Adrenal gland (tissue), 12 donors: Measurements from ENCODE around the gene PRAME. TPM values are rescaled to one million over a fixed set of nuclear protein-coding genes. Genes with fewer than 3 reads are reported as not detected.
"Not testable (repeated sequence)": the region's sequence is repeated elsewhere in the genome, so short reads cannot be mapped to it uniquely, and the experiment has no call there.

Experiments used
- DNase-seq, 7 donors: peaks; one replicate each; pipeline ENCODE4 v3.0.0-alpha.2; 2019 to 2020
- H3K27ac ChIP-seq, 5 donors: fragments of 200-600 bp; sonication (generic) in 4 of 5; 1 replicate in 3 of 5; 2 replicates in 2 of 5; pipeline versions ENCODE4 v1.5.1 to v1.8.0; 2016 to 2020; ENCODE audit warnings: mild to moderate bottlenecking in 1 of 5
- H3K27me3 ChIP-seq: fragments of 200-600 bp; 2 replicates; pipeline ENCODE4 v1.8.0; 2021
- H3K36me3 ChIP-seq, 2 donors: fragments of 200-600 bp; replicated peaks in 1 of 2; 1 replicate in 1 of 2; 2 replicates in 1 of 2; pipeline versions ENCODE4 v1.5.1 to v1.8.0; 2018 to 2022
- H3K4me1 ChIP-seq, 2 donors: fragments of 200-600 bp; replicated peaks in 1 of 2; 1 replicate in 1 of 2; 2 replicates in 1 of 2; pipeline versions ENCODE4 v1.5.1 to v1.8.0; 2018 to 2021
- H3K4me3 ChIP-seq, 4 donors: fragments of 200-600 bp; sonication (generic) in 3 of 4; one replicate each; pipeline ENCODE4 v1.5.1; 2016 to 2018
- H3K9me3 ChIP-seq, 3 donors: fragments of 200-600 bp; sonication (generic) in 1 of 3; replicated peaks in 1 of 3; 1 replicate in 2 of 3; 2 replicates in 1 of 3; pipeline versions ENCODE4 v1.5.1 to v1.8.0; 2016 to 2021
- CTCF ChIP-seq, 6 experiments: fragments of 450-650 bp in 4 of 6; fragments of 200-600 bp in 2 of 6; sonication (generic) in 1 of 6; IDR thresholded peaks; 1 replicate in 5 of 6; 2 replicates in 1 of 6; pipeline versions ENCODE4 v1.5.1 to v1.8.0; 2016 to 2021; ENCODE audit warnings: antibody characterized with exemption in 6 of 6, mild to moderate bottlenecking in 2 of 6, moderate library complexity in 1 of 6
- POLR2A ChIP-seq, 2 donors: fragments of 450-650 bp; IDR thresholded peaks; one replicate each; pipeline ENCODE4 v1.6.1; 2017; ENCODE audit warnings: antibody characterized with exemption in 2 of 2, mild to moderate bottlenecking in 2 of 2, moderate library complexity in 1 of 2
- WGBS, 4 donors: extraction: QIAGEN DNeasy Blood & Tissue Kit in 2 of 4; methylation state at CpG; one replicate each; pipeline versions ENCODE4 v1.1.5 to v1.1.7; 2013 to 2017; 5-methylcytosine and 5-hydroxymethylcytosine counted together
- intact Hi-C, 2 donors: fragments of 100-400 bp; cut with DNase I; formaldehyde crosslinking; loops; one replicate each; pipeline versions ENCODE4 v1.14.1 to v1.15.0; 2022 to 2023
- polyA plus RNA-seq, 3 donors: library from polyadenylated mRNA; stranded (reverse); fragments of 200-250 nt in 2 of 3; fragments of 350-450 nt in 1 of 3; fragmentation: Illumina TruSeq in 1 of 3; extraction: RNeasy Lipid Tissue Mini Kit (QIAGEN cat#74804) in 1 of 3; gene quantifications; one replicate each; pipeline ENCODE4 v1.2.3, GENCODE V29; 2013 to 2014
- total RNA-seq, 9 donors: library from RNA; depleted of rRNA in 4 of 9; stranded (reverse); fragments of >200 nt in 4 of 9; fragments of 120-200 nt in 1 of 9; fragmentation: NEBNext Ultra II Directional in 1 of 9; extraction: Animal tissue kit (Norgen Biotek cat#: 25700) in 1 of 9; gene quantifications; one replicate each; pipeline versions ENCODE4 v1.1.0 to v1.2.4, GENCODE V29; 2013 to 2023
- donor health status: healthy with polysubstance abuse.
- donor health status: Bipolar disorder and iron deficiency.
- donor health status: DM: yes; HTN: yes; CAD: no.
- donor health status: DM: no; HTN: no; CAD: no.
- donor health status: DM: no; HTN: no; CAD: no.
- donor health status: DM: yes; HTN: yes; CAD: no.

PRAME gene
- total and polyA plus RNA-seq, 12 donors = 0.78 to 11.6 (median 3.5) TPM

- WGBS, 4 donors = 83 to 100% (median 92%) methylated on average over 1 to 3 of the region's 3 CpGs
- Histone ChIP-seq H3K4me1 (no peaks in the 10 kb centered on the region), H3K4me3 (no peak overlapping the region), H3K36me3 (no peaks in the 10 kb centered on the region), H3K27me3 (no peaks in the 10 kb centered on the region), H3K9me3 (no peaks in the 10 kb centered on the region), H3K27ac (no peak overlapping the region)
- intact Hi-C loops = no loop called here
- no peak for DNase-seq
- TF ChIP-seq CTCF (IDR thresholded peaks at IDR 0.05) (no peak), POLR2A (IDR thresholded peaks at IDR 0.05) (no peak)
Measured at GRCh38 chr22:22587577-22588188, 28.6 kb upstream of the PRAME start.

GRCh38 chr22:22584722-22585121, 25.7 kb upstream of the PRAME start:
- 82 to 96% (median 87%) methylated on average over 3 of the region's 3 CpGs for whole genome bisulfite sequencing, 4 donors
- intact Hi-C loops = no loop called here
- no peaks in the 10 kb centered on the region for H3K27me3 ChIP-seq
- no peak for DNase-seq
- no peak overlapping the region for H3K27ac ChIP-seq
- no peak for TF ChIP-seq POLR2A (IDR thresholded peaks at IDR 0.05)
- no peak for TF ChIP-seq CTCF (IDR thresholded peaks at IDR 0.05)
- no peak overlapping the region for H3K4me3 ChIP-seq
- H3K9me3 ChIP-seq = no peaks in the 10 kb centered on the region
- H3K36me3 ChIP-seq = no peaks in the 10 kb centered on the region
- no peaks in the 10 kb centered on the region for H3K4me1 ChIP-seq

- H3K27me3 ChIP-seq = no peaks in the 10 kb centered on the region
- 93 to 100% (median 98%) methylated on average over 1 of the region's 1 CpG for WGBS, 4 donors
- intact Hi-C loops = no loop called here
Measured at GRCh38 chr22:22583030-22583429, 24.0 kb upstream of the PRAME start.

DNA sequence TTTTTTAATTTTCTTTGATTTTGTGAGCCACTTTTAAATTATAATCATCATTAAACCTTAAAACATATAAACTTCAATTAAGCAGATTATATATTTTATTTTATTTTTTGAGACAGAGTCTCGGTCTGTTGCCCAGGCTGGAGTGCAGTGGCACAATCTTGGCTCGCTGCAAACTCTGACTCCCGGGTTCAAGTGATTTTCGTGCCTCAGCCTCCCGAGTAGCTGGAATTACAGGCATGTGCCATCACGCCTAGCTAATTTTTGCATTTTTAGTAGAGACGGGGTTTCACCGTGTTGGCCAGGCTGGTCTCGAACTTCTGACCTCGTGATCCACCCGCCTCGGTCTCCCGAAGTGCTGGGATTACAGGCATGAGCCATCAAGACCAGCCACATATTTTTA, 22.5 kb upstream of the PRAME start:
- H3K27ac ChIP-seq, H3K4me1 ChIP-seq, H3K27me3 ChIP-seq, H3K9me3 ChIP-seq, DNase-seq, H3K36me3 ChIP-seq, intact Hi-C loops, H3K4me3 ChIP-seq: not testable (repeated sequence)
- WGBS, 4 donors = 90 to 95% (median 91%) methylated on average over 13 of the region's 13 CpGs

More at GRCh38 chr22:22583030-22583429, 24.0 kb upstream of the PRAME start:
- H3K9me3 ChIP-seq = no peaks in the 10 kb centered on the region
- H3K4me1 ChIP-seq = no peaks in the 10 kb centered on the region
- H3K27ac ChIP-seq = no peak overlapping the region
- H3K36me3 ChIP-seq = no peaks in the 10 kb centered on the region
- no peak overlapping the region for H3K4me3 ChIP-seq
- TF ChIP-seq POLR2A (IDR thresholded peaks at IDR 0.05) = no peak
- TF ChIP-seq CTCF (IDR thresholded peaks at IDR 0.05) = no peak
- DNase-seq = no peak
